Measurements from ENCODE around the gene RGS7. TPM values are rescaled to one million over a fixed set of nuclear protein-coding genes. Genes with fewer than 3 reads are reported as not detected.
A peak's percentile ranks its signal among the peaks of the same experiment; 100 is the strongest.

RGS7 gene
- total RNA-seq, 1 donor from 2014 or later, result 1.9 TPM

DNA sequence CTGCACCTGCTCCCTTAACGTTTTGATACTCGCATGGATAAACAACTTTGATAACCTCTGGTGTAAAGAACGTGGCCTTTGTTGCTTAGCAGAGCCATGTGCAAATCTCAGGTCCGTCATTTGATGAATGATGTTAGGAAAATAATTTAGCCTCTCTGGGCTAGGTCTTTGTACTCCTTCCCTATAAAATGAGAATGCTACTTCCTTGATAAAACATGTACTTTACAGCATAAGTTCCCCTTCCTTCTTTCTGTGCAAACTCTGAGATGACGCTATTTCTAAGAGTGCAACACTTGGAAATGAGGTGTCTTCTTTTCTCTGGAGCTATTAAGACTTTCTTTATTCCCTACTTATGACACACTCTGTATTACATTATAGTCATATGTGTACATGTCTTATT, 243.4 kb downstream of the RGS7 start:
- TF ChIP-seq, protein P1, sequence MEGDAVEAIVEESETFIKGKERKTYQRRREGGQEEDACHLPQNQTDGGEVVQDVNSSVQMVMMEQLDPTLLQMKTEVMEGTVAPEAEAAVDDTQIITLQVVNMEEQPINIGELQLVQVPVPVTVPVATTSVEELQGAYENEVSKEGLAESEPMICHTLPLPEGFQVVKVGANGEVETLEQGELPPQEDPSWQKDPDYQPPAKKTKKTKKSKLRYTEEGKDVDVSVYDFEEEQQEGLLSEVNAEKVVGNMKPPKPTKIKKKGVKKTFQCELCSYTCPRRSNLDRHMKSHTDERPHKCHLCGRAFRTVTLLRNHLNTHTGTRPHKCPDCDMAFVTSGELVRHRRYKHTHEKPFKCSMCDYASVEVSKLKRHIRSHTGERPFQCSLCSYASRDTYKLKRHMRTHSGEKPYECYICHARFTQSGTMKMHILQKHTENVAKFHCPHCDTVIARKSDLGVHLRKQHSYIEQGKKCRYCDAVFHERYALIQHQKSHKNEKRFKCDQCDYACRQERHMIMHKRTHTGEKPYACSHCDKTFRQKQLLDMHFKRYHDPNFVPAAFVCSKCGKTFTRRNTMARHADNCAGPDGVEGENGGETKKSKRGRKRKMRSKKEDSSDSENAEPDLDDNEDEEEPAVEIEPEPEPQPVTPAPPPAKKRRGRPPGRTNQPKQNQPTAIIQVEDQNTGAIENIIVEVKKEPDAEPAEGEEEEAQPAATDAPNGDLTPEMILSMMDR (IDR thresholded peaks at IDR 0.05; ENCODE audit: unreplicated experiment), result no peak
- peaks cover 36% of the 10 kb centered on the region for H3K4me1 Mint-ChIP-seq
- H3K27ac Mint-ChIP-seq, result no peak overlapping the region
- no peak for DNase-seq (ENCODE audit: low spot score in 2 of 2, unreplicated experiment in 2 of 2)
- H3K4me3 Mint-ChIP-seq, result no peak overlapping the region
- peaks cover 1% of the 10 kb centered on the region for H3K27me3 Mint-ChIP-seq (ENCODE audit: low read depth)
- peaks cover 3% of the 10 kb centered on the region for H3K9me3 Mint-ChIP-seq
- no peaks in the 10 kb centered on the region for H3K36me3 Mint-ChIP-seq

DNA sequence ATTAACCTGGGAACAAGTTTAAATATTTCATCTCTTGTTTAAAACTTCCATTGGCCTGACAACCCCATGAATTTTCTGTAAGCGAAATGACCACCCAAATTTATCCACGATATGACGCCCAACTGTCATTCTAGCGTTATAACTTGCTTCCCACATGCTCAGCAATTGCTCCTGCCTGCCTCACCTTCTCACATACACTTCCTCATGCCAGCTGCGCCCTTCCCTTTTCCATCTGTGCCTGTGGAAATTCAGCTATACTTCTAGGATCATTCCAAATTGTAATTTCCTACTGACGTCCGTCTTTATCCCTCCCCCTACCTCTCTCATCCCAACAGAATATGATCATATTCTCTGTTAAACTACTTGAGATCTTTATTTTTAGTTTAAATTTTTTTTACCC, 248.0 kb downstream of the RGS7 start:
- peak overlapping the region; percentile 89 for H3K27ac Mint-ChIP-seq
- no peaks in the 10 kb centered on the region for H3K36me3 Mint-ChIP-seq
- peaks cover 1% of the 10 kb centered on the region for H3K27me3 Mint-ChIP-seq (ENCODE audit: low read depth)
- peaks cover 45% of the 10 kb centered on the region for H3K4me1 Mint-ChIP-seq
- no peaks in the 10 kb centered on the region for H3K9me3 Mint-ChIP-seq
- TF ChIP-seq, protein P1 (IDR thresholded peaks at IDR 0.05; ENCODE audit: unreplicated experiment), result no peak
- H3K4me3 Mint-ChIP-seq, result no peak overlapping the region
- no peak for DNase-seq (ENCODE audit: low spot score in 2 of 2, unreplicated experiment in 2 of 2)

DNA sequence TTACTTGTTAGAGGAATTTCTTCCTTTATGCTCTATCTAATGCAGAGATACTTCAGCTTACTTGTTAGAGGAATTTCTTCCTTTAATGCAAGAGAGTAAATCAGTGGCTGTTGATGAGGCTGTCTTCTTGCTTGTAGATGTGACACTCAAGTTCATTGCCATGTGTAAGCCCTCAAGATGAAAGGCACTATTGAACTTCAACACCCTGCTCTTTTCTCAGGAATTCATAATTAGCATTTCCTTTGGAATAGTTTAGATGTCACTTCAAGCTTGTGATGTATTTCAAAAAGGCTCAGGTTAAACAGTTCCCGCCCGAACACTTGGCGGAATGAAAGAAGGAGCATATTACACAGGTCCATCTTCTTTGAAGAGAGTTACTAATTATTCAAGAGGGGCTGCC, 251.9 kb downstream of the RGS7 start:
- peak overlapping the region; percentile 79 for H3K27ac Mint-ChIP-seq
- H3K27me3 Mint-ChIP-seq (ENCODE audit: low read depth), result no peaks in the 10 kb centered on the region

DNA sequence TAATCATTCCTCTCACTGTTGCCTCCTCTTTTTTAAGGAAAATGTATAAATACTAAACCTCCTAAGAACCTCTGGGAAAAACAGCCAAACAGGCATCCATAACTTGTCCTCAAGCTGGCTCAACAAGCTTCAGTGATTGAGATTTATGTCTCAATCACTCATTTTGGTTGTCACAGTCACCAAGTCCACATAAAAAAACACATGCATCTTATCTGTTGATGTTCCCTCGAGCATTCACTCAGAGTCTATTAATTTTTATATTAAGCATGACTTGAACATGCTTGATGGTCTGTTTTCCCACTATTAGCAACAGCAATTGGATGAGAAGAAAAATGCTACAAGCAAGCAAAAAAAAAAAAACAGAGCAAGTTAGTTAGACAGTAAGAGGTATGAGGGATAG, 254.3 kb downstream of the RGS7 start:
- H3K9me3 Mint-ChIP-seq, result no peaks in the 10 kb centered on the region
- H3K4me1 Mint-ChIP-seq, result peaks cover 64% of the 10 kb centered on the region
- H3K27ac Mint-ChIP-seq, result peak overlapping the region; percentile 72
- H3K4me3 Mint-ChIP-seq, result no peak overlapping the region
- TF ChIP-seq, protein P1 (IDR thresholded peaks at IDR 0.05; ENCODE audit: unreplicated experiment), result no peak
- no peaks in the 10 kb centered on the region for H3K27me3 Mint-ChIP-seq (ENCODE audit: low read depth)
- no peaks in the 10 kb centered on the region for H3K36me3 Mint-ChIP-seq
- DNase-seq (ENCODE audit: low spot score in 2 of 2, unreplicated experiment in 2 of 2), result no peak

More for the DNA sequence above, 251.9 kb downstream of the RGS7 start:
- no peaks in the 10 kb centered on the region for H3K36me3 Mint-ChIP-seq
- H3K4me3 Mint-ChIP-seq, result no peak overlapping the region
- TF ChIP-seq, protein P1 (IDR thresholded peaks at IDR 0.05; ENCODE audit: unreplicated experiment), result no peak
- no peaks in the 10 kb centered on the region for H3K9me3 Mint-ChIP-seq
- H3K4me1 Mint-ChIP-seq, result peaks cover 70% of the 10 kb centered on the region
- no peak for DNase-seq (ENCODE audit: low spot score in 2 of 2, unreplicated experiment in 2 of 2)

DNA sequence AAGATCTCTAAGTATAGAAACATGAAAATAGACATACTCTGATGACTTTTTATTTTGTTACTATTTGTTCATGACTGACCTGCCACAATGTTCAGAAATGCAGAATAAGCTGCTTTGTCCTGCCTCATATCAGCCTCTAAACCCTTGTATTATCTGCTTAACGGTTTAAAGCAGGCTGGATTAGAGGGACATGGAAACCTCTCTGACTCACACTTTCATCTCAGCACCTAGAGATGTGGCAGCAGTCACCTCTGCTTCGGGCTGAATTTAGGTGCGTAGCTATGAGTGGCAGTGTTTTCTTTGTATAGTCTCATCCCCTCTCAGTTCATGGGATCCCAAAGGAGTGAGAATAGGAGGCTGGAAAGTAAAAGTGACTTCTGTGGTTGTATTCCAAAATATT, 255.4 kb downstream of the RGS7 start:
- Mint-ChIP-seq H3K27me3 (ENCODE audit: low read depth) (no peaks in the 10 kb centered on the region), H3K36me3 (no peaks in the 10 kb centered on the region), H3K9me3 (no peaks in the 10 kb centered on the region), H3K4me3 (no peak overlapping the region), H3K4me1 (peaks cover 59% of the 10 kb centered on the region), H3K27ac (peak overlapping the region; percentile 72)
- DNase-seq (ENCODE audit: low spot score in 2 of 2, unreplicated experiment in 2 of 2), result no peak
- TF ChIP-seq, protein P1 (IDR thresholded peaks at IDR 0.05; ENCODE audit: unreplicated experiment), result no peak

DNA sequence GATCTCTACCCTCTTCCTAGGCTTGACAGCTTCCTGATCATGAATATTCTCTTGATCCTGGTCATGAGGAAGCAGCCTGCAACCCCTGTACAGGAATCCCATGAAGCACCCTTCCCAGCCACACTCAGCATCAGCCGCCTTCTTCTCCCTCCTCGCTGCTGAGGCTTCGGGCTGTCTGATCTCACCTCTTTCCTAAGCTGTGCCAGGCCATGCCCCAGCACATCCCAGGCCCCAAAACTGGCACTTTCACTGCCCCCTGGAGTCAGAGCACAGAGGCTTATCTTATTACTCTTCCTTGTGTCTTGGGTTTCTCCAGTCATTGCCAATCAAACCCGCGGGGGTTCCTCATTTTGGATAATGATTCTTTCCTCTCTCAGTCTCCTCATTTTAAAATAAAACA, 259.5 kb downstream of the RGS7 start:
- Mint-ChIP-seq H3K9me3 (no peaks in the 10 kb centered on the region), H3K27me3 (ENCODE audit: low read depth) (no peaks in the 10 kb centered on the region), H3K4me3 (no peak overlapping the region), H3K36me3 (no peaks in the 10 kb centered on the region), H3K4me1 (peaks cover 51% of the 10 kb centered on the region), H3K27ac (no peak overlapping the region)
- no peak for DNase-seq (ENCODE audit: low spot score in 2 of 2, unreplicated experiment in 2 of 2)
- TF ChIP-seq, protein P1 (IDR thresholded peaks at IDR 0.05; ENCODE audit: unreplicated experiment), result no peak

All from mesothelial cell of epicardium (in vitro differentiated cells).